Measurements from ENCODE around the gene TAF11L9. TPM values are rescaled to one million over a fixed set of nuclear protein-coding genes. Genes with fewer than 3 reads are reported as not detected.
"Not testable (repeated sequence)": the region's sequence is repeated elsewhere in the genome, so short reads cannot be mapped to it uniquely, and the experiment has no call there.

The TAF11L9 gene
- not detected in 2 replicates for total RNA-seq

GRCh38 chr5:17594255-17594654, at the start of gene TAF11L9:
Gene TAF11L9, minus strand, starts transcription at chr5:17594394.
- not testable (repeated sequence) for DNase-seq

- DNase-seq = no peak
Observed at GRCh38 chr5:17634160-17634559, 40.0 kb upstream of the TAF11L9 start, which contains the start of gene TAF11L14. Gene TAF11L14, plus strand, starts transcription at chr5:17634460.

- not testable (repeated sequence) for DNase-seq
Observed at GRCh38 chr5:17631788-17632187, 37.6 kb upstream of the TAF11L9 start, which contains the start of gene TAF11L13. Gene TAF11L13, plus strand, starts transcription at chr5:17632088.

- DNase-seq = no peak
Observed at GRCh38 chr5:17625686-17626085, 31.5 kb upstream of the TAF11L9 start.

- DNase-seq = no peak
Observed at GRCh38 chr5:17620627-17621026, 26.4 kb upstream of the TAF11L9 start.

- DNase-seq = no peak
Observed at GRCh38 chr5:17619354-17619753, 25.2 kb upstream of the TAF11L9 start.

GRCh38 chr5:17614872-17615605, 20.8 kb upstream of the TAF11L9 start:
- DNase-seq = no peak

GRCh38 chr5:17610092-17610491, 15.9 kb upstream of the TAF11L9 start, which contains the start of gene TAF11L12:
Gene TAF11L12, plus strand, starts transcription at chr5:17610392.
- not testable (repeated sequence) for DNase-seq

- DNase-seq = not testable (repeated sequence)
Observed at GRCh38 chr5:17607461-17607860, 13.3 kb upstream of the TAF11L9 start.

GRCh38 chr5:17604951-17605350, 10.8 kb upstream of the TAF11L9 start:
- DNase-seq = no peak

- not testable (repeated sequence) for DNase-seq
Observed at GRCh38 chr5:17603880-17604279, 9.7 kb upstream of the TAF11L9 start, which contains the start of gene TAF11L11. Gene TAF11L11, plus strand, starts transcription at chr5:17604183.

GRCh38 chr5:17597728-17598127, 3.5 kb upstream of the TAF11L9 start, which contains the start of gene TAF11L10:
Gene TAF11L10, minus strand, starts transcription at chr5:17597828.
- DNase-seq = not testable (repeated sequence)

GRCh38 chr5:17590860-17591259, 3.3 kb downstream of the TAF11L9 start, which contains the start of gene TAF11L8:
Gene TAF11L8, minus strand, starts transcription at chr5:17590960.
- DNase-seq = not testable (repeated sequence)

GRCh38 chr5:17585658-17586057, 8.5 kb downstream of the TAF11L9 start, which contains the start of gene TAF11L7:
Gene TAF11L7, minus strand, starts transcription at chr5:17585758.
- DNase-seq = not testable (repeated sequence)

Other genes starting within 250 kb of the TAF11L9 start
- not detected in 2 replicates for gene TAF11L2, start 96.2 kb downstream of the TAF11L9 start, total RNA-seq
- not detected in 2 replicates for gene TAF11L3, start 76.0 kb downstream of the TAF11L9 start, total RNA-seq
- not detected in 2 replicates for gene TAF11L4, start 72.6 kb downstream of the TAF11L9 start, total RNA-seq
- not detected in 2 replicates for gene TAF11L5, start 69.2 kb downstream of the TAF11L9 start, total RNA-seq
- not detected in 2 replicates for gene TAF11L6, start 65.7 kb downstream of the TAF11L9 start, total RNA-seq
- not detected in 2 replicates for gene TAF11L7, start 8.6 kb downstream of the TAF11L9 start, total RNA-seq
- gene TAF11L8, start 3.4 kb downstream of the TAF11L9 start, total RNA-seq = not detected in 2 replicates
- not detected in 2 replicates for gene TAF11L10, start 3.4 kb upstream of the TAF11L9 start, total RNA-seq
- not detected in 2 replicates for gene TAF11L11, start 9.8 kb upstream of the TAF11L9 start, total RNA-seq
- not detected in 2 replicates for gene TAF11L12, start 16.0 kb upstream of the TAF11L9 start, total RNA-seq
- not detected in 2 replicates for gene TAF11L13, start 37.7 kb upstream of the TAF11L9 start, total RNA-seq
- gene TAF11L14, start 40.1 kb upstream of the TAF11L9 start, total RNA-seq = not detected in 2 replicates

All from dermis blood vessel endothelial cell (primary cell).